Tibial artery (tissue), 4 donors: ENCODE measurements around the gene LEFTY2.

ENCODE experiments used
- DNase-seq, 2 donors: peaks; one replicate each; pipeline ENCODE4 v3.0.0-alpha.2; 2019
- H3K27ac ChIP-seq, 2 donors: fragments of 200-600 bp; sonication (generic) in 1 of 2; 1 replicate in 1 of 2; 2 replicates in 1 of 2; pipeline ENCODE4 v1.5.1; 2018 to 2019; ENCODE audit warnings: mild to moderate bottlenecking in 1 of 2
- H3K27me3 ChIP-seq, 2 donors: fragments of 200-600 bp; sonication (generic) in 1 of 2; one replicate each; pipeline versions ENCODE4 v1.5.1 to v1.6.0; 2016 to 2019
- H3K36me3 ChIP-seq, 3 donors: fragments of 200-600 bp; sonication (generic) in 2 of 3; one replicate each; pipeline ENCODE4 v1.5.1; 2016 to 2019; ENCODE audit warnings: mild to moderate bottlenecking in 2 of 3
- H3K4me1 ChIP-seq, 4 donors: fragments of 200-600 bp; sonication (generic) in 2 of 4; 1 replicate in 3 of 4; 2 replicates in 1 of 4; pipeline ENCODE4 v1.5.1; 2016 to 2019
- H3K4me3 ChIP-seq, 2 donors: fragments of 200-600 bp; sonication (generic) in 1 of 2; 1 replicate in 1 of 2; 2 replicates in 1 of 2; pipeline ENCODE4 v1.5.1; 2018 to 2019; ENCODE audit warnings: mild to moderate bottlenecking in 2 of 2
- H3K9me3 ChIP-seq, 3 donors: fragments of 200-600 bp; sonication (generic) in 1 of 3; one replicate each; pipeline ENCODE4 v1.5.1; 2016 to 2019
- CTCF ChIP-seq, 2 experiments: fragments of 200-600 bp in 1 of 2; fragments of 450-650 bp in 1 of 2; IDR thresholded peaks; one replicate each; pipeline ENCODE4 v1.5.1; 2017 to 2019; ENCODE audit warnings: antibody characterized with exemption in 2 of 2, mild to moderate bottlenecking in 1 of 2, moderate library complexity in 1 of 2
- intact Hi-C: fragments of 100-400 bp; cut with DNase I; formaldehyde crosslinking; loops from one replicate; pipeline ENCODE4 v1.15.0; 2023; ENCODE audit warnings: low total_unique reads

The LEFTY2 gene

GRCh38 chr1:225958041-225958440, 17.0 kb upstream of the LEFTY2 start:
- TF ChIP-seq CTCF (IDR thresholded peaks at IDR 0.05): no peak
- Histone ChIP-seq H3K36me3 (no peaks in the 10 kb centered on the region), H3K4me3 (no peak overlapping the region), H3K9me3 (no peaks in the 10 kb centered on the region), H3K27ac (no peak overlapping the region), H3K4me1 (peaks cover 0 to 6% (median 0%) of the 10 kb centered on the region in 4 donors), H3K27me3 (peaks cover 0 to 10% of the 10 kb centered on the region in 2 donors)
- intact Hi-C loops: no loop called here
- DNase-seq: no peak

- no peaks in the 10 kb centered on the region for H3K9me3 ChIP-seq
- no peak overlapping the region for H3K27ac ChIP-seq
- H3K4me1 ChIP-seq: no peaks in the 10 kb centered on the region
- intact Hi-C loops: no loop called here
- H3K4me3 ChIP-seq: no peak overlapping the region
- DNase-seq: no peak
- H3K36me3 ChIP-seq: no peaks in the 10 kb centered on the region
- peaks cover 0 to 6% of the 10 kb centered on the region in 2 donors for H3K27me3 ChIP-seq
- no peak for TF ChIP-seq CTCF (IDR thresholded peaks at IDR 0.05)
Measured at GRCh38 chr1:225954753-225955152, 13.7 kb upstream of the LEFTY2 start.

- H3K4me3 ChIP-seq: no peak overlapping the region
- H3K27me3 ChIP-seq: peaks cover 0 to 6% of the 10 kb centered on the region in 2 donors
- H3K27ac ChIP-seq: no peak overlapping the region
- no peak for DNase-seq
- H3K36me3 ChIP-seq: no peaks in the 10 kb centered on the region
- no peak for TF ChIP-seq CTCF (IDR thresholded peaks at IDR 0.05)
- no peaks in the 10 kb centered on the region for H3K9me3 ChIP-seq
- H3K4me1 ChIP-seq: no peaks in the 10 kb centered on the region
- intact Hi-C loops: no loop called here
Measured at GRCh38 chr1:225953315-225953714, 12.3 kb upstream of the LEFTY2 start.

- Histone ChIP-seq H3K4me3 (no peak overlapping the region), H3K27ac (no peak overlapping the region), H3K27me3 (peaks cover 0 to 6% of the 10 kb centered on the region in 2 donors), H3K4me1 (no peaks in the 10 kb centered on the region), H3K36me3 (no peaks in the 10 kb centered on the region), H3K9me3 (no peaks in the 10 kb centered on the region)
- no peak for DNase-seq
- intact Hi-C loops: no loop called here
- TF ChIP-seq CTCF (IDR thresholded peaks at IDR 0.05): no peak
Measured at GRCh38 chr1:225950905-225951497, 10.0 kb upstream of the LEFTY2 start.

- intact Hi-C loops: no loop called here
Measured at GRCh38 chr1:225949041-225949440, 8.0 kb upstream of the LEFTY2 start.

More at GRCh38 chr1:225949041-225949440, 8.0 kb upstream of the LEFTY2 start:
- H3K27me3 ChIP-seq: peaks cover 0 to 6% of the 10 kb centered on the region in 2 donors
- no peak overlapping the region for H3K27ac ChIP-seq
- no peak for TF ChIP-seq CTCF (IDR thresholded peaks at IDR 0.05)
- H3K4me1 ChIP-seq: no peaks in the 10 kb centered on the region
- no peaks in the 10 kb centered on the region for H3K9me3 ChIP-seq
- H3K4me3 ChIP-seq: no peak overlapping the region
- no peaks in the 10 kb centered on the region for H3K36me3 ChIP-seq
- no peak for DNase-seq
